Activated effector memory CD4-positive, alpha-beta T cell treated with anti-CD3 and anti-CD28 coated beads, Interleukin-2, amount 50 U/mL, for 16 hours (primary cell): ENCODE results near the gene SAXO1.

Experiments used
- DNase-seq: peaks from one replicate; pipeline ENCODE4 v3.0.0-alpha.2; 2020

Gene SAXO1

GRCh38 chr9:18907927-18908625 is 124.9 kb downstream of the SAXO1 start:
- DNase-seq, result no peak

- no peak for DNase-seq
These were observed 126.2 kb downstream of the SAXO1 start for GRCh38 chr9:18906656-18907395.

- no peak for DNase-seq
These were observed 127.0 kb downstream of the SAXO1 start for GRCh38 chr9:18905883-18906629.

- DNase-seq, result no peak
These were observed 127.8 kb downstream of the SAXO1 start for GRCh38 chr9:18905028-18905882.

- no peak for DNase-seq
These were observed 129.6 kb downstream of the SAXO1 start for GRCh38 chr9:18903450-18903849.

GRCh38 chr9:18896531-18897179 is 136.4 kb downstream of the SAXO1 start:
- DNase-seq, result peak; percentile 49

GRCh38 chr9:18896004-18896403 is 137.0 kb downstream of the SAXO1 start:
- DNase-seq, result no peak

- DNase-seq, result no peak
These were observed 139.5 kb downstream of the SAXO1 start for GRCh38 chr9:18893491-18893890.

GRCh38 chr9:18893046-18893445 is 140.0 kb downstream of the SAXO1 start:
- DNase-seq, result no peak

GRCh38 chr9:18891946-18892670 is 140.9 kb downstream of the SAXO1 start:
- DNase-seq, result peak; percentile 43

- no peak for DNase-seq
These were observed 142.6 kb downstream of the SAXO1 start for GRCh38 chr9:18890372-18890771.

- no peak for DNase-seq
These were observed 143.5 kb downstream of the SAXO1 start for GRCh38 chr9:18889550-18889949.

- DNase-seq, result no peak
These were observed 144.7 kb downstream of the SAXO1 start for GRCh38 chr9:18888290-18888689.

- no peak for DNase-seq
These were observed 145.5 kb downstream of the SAXO1 start for GRCh38 chr9:18887546-18887945.

- DNase-seq, result no peak
These were observed 151.3 kb downstream of the SAXO1 start for GRCh38 chr9:18881758-18882157.

- no peak for DNase-seq
These were observed 155.0 kb downstream of the SAXO1 start for GRCh38 chr9:18877984-18878383.
